Raji (cell line): Measurements from ENCODE around the gene C22orf31.

ENCODE experiments used
- POLR2A ChIP-seq: IDR thresholded peaks from 2 replicates; pipeline ENCODE4 v1.6.1; 2011; ENCODE audit warnings: low read depth, low read length, control low read depth; ENCODE audit not compliant: insufficient read depth

Gene C22orf31

GRCh38 chr22:29029202-29030000 is 32.2 kb downstream of the C22orf31 start:
- no peak for TF ChIP-seq POLR2A

GRCh38 chr22:29028468-29028867 is 33.2 kb downstream of the C22orf31 start:
- TF ChIP-seq POLR2A: no peak

GRCh38 chr22:29026579-29026978 is 35.1 kb downstream of the C22orf31 start:
- TF ChIP-seq POLR2A: no peak

GRCh38 chr22:29023172-29023796 is 38.3 kb downstream of the C22orf31 start:
- TF ChIP-seq POLR2A: no peak

GRCh38 chr22:29022101-29022817 is 39.4 kb downstream of the C22orf31 start:
- TF ChIP-seq POLR2A: no peak

GRCh38 chr22:29018293-29019189 is 43.1 kb downstream of the C22orf31 start:
- no peak for TF ChIP-seq POLR2A

GRCh38 chr22:29016067-29016938 is 45.3 kb downstream of the C22orf31 start:
- no peak for TF ChIP-seq POLR2A

GRCh38 chr22:29014773-29015172 is 46.9 kb downstream of the C22orf31 start:
- no peak for TF ChIP-seq POLR2A

- TF ChIP-seq POLR2A: no peak
Measured at GRCh38 chr22:29014293-29014692, 47.3 kb downstream of the C22orf31 start.

- no peak for TF ChIP-seq POLR2A
Measured at GRCh38 chr22:29012952-29013351, 48.7 kb downstream of the C22orf31 start.

GRCh38 chr22:29012101-29012433 is 49.6 kb downstream of the C22orf31 start:
- TF ChIP-seq POLR2A: no peak

- TF ChIP-seq POLR2A: no peak
Measured at GRCh38 chr22:29011240-29012100, 50.2 kb downstream of the C22orf31 start.

GRCh38 chr22:29009148-29009547 is 52.5 kb downstream of the C22orf31 start:
- no peak for TF ChIP-seq POLR2A
